ENCODE measurements around the gene LCA5L. TPM values are rescaled to one million over a fixed set of nuclear protein-coding genes. Genes with fewer than 3 reads are reported as not detected.

Gene LCA5L
- total RNA-seq, 4 donors from 2014 or later: 2.3 to 7.9 (median 4.9) TPM

DNA sequence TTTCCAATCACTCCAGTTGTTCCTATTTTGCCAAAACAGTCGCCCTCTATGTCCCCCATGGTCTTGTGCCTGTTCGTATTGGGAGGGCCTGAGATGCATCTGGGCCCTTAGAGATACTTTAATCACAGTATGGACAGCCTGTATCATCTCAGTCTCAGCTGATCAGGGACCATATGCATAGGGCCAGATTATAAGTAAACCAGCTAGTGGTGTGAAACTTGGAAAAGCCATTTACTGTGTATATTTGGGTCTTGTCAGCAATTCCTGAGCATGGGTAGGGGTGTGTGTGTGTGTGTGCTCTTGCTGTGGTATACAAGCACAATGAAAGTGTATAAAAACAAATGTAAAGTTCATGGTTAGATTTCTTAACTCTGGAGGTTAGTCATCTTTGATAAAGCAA, 29.0 kb upstream of the LCA5L start:
- peak overlapping the region in 1 of 4 donors; percentile 17 for H3K27ac ChIP-seq

DNA sequence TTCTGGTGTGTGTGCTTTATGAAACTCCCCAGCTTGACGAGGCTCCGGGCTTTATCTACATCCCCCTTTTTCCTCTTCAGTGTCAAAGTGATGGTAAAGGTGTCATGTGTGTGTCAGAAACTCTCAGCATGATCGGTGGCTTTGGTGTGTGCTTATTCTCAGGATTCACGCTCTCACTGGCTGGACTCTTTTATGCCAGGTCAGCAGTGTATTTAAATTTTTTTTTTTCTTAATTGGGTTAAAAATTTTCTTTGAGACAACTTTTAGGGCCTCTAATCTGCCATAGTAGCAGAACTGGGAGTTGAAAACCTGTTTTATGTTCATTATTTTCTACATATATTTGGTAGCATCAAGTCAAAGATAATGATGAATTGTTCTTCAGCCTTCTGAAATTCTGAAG, 27.2 kb upstream of the LCA5L start:
- in situ Hi-C loops (cut with MboI; ENCODE audit: low sequenced_read_pairs in 4 of 4): no loop called here
- no peaks in the 10 kb centered on the region for H3K9me3 ChIP-seq
- H3K4me1 ChIP-seq: peaks cover 12 to 32% of the 10 kb centered on the region in 2 donors
- H3K27ac ChIP-seq: peak overlapping the region in 1 of 4 donors; percentile 30
- intact Hi-C loops (cut with DNase I; ENCODE audit: low total_unique reads): no loop called here
- H3K4me3 ChIP-seq: no peak overlapping the region
- H3K36me3 ChIP-seq: peaks cover 0 to 3% of the 10 kb centered on the region in 2 donors
- TF ChIP-seq POLR2A (IDR thresholded peaks at IDR 0.05): no peak
- TF ChIP-seq, protein P1, sequence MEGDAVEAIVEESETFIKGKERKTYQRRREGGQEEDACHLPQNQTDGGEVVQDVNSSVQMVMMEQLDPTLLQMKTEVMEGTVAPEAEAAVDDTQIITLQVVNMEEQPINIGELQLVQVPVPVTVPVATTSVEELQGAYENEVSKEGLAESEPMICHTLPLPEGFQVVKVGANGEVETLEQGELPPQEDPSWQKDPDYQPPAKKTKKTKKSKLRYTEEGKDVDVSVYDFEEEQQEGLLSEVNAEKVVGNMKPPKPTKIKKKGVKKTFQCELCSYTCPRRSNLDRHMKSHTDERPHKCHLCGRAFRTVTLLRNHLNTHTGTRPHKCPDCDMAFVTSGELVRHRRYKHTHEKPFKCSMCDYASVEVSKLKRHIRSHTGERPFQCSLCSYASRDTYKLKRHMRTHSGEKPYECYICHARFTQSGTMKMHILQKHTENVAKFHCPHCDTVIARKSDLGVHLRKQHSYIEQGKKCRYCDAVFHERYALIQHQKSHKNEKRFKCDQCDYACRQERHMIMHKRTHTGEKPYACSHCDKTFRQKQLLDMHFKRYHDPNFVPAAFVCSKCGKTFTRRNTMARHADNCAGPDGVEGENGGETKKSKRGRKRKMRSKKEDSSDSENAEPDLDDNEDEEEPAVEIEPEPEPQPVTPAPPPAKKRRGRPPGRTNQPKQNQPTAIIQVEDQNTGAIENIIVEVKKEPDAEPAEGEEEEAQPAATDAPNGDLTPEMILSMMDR (IDR thresholded peaks at IDR 0.05 in 4 of 5, conservative IDR thresholded peaks at IDR 0.05 in 1 of 5): no peak
- H3K27me3 ChIP-seq: no peaks in the 10 kb centered on the region
- no peak for DNase-seq
- ATAC-seq: no peak

More for the DNA sequence above, 29.0 kb upstream of the LCA5L start:
- ATAC-seq (no peak), DNase-seq (no peak)
- in situ Hi-C loops (cut with MboI; ENCODE audit: low sequenced_read_pairs in 4 of 4): no loop called here
- intact Hi-C loops (cut with DNase I; ENCODE audit: low total_unique reads): no loop called here
- no peaks in the 10 kb centered on the region for H3K9me3 ChIP-seq
- no peak for TF ChIP-seq POLR2A (IDR thresholded peaks at IDR 0.05)
- TF ChIP-seq, protein P1 (IDR thresholded peaks at IDR 0.05 in 4 of 5, conservative IDR thresholded peaks at IDR 0.05 in 1 of 5): no peak
- H3K4me1 ChIP-seq: peaks cover 6 to 16% of the 10 kb centered on the region in 2 donors
- no peak overlapping the region for H3K4me3 ChIP-seq
- no peaks in the 10 kb centered on the region for H3K27me3 ChIP-seq
- H3K36me3 ChIP-seq: peaks cover 0 to 3% of the 10 kb centered on the region in 2 donors

DNA sequence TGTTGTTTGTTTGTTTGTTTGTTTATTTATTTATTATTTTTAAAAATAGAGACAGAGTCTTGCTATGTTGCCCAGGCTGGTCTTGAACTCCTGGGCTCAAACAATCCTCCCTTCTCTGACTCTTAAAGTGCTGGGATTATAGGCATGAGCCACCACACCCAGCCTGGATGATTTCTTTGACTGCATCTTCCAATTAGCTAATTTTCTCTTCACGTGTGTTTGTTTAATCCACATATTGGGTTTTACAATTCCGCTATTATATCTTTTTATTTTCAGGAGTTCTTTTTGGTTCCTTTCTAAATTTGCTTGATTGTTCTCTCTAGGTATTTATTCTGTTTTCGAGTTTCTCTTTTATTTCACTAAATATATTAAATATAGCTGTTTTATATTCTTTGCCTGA, 26.0 kb upstream of the LCA5L start:
- Histone ChIP-seq H3K36me3 (peaks cover 0 to 3% of the 10 kb centered on the region in 2 donors), H3K9me3 (no peaks in the 10 kb centered on the region), H3K27me3 (no peaks in the 10 kb centered on the region), H3K4me3 (no peak overlapping the region), H3K27ac (peak overlapping the region in 1 of 4 donors; percentile 30), H3K4me1 (peaks cover 21 to 42% of the 10 kb centered on the region in 2 donors)
- DNase-seq: no peak
- in situ Hi-C loops (cut with MboI; ENCODE audit: low sequenced_read_pairs in 4 of 4) (no loop called here), intact Hi-C loops (cut with DNase I; ENCODE audit: low total_unique reads) (no loop called here)
- TF ChIP-seq, protein P1 (IDR thresholded peaks at IDR 0.05 in 4 of 5, conservative IDR thresholded peaks at IDR 0.05 in 1 of 5): no peak
- no peak for TF ChIP-seq POLR2A (IDR thresholded peaks at IDR 0.05)
- ATAC-seq: no peak

DNA sequence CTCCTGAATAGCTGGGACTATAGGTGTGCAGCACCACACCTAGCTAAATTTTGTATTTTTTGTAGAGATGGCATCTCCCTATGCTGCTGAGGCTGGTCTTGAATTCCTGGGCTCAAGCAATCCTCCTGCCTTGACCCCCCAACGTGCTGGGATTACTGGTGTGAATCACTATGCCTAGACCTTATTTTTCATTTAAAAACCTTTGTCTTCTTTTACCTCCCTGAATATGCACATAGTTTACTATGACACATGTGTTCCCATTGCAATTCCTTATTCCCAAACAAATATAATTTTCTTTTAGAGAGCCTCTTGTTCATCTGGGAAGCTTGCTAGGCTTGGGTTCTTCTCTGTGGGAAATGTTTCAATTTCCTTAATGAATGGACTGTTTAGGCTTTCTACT, 23.0 kb upstream of the LCA5L start:
- Histone ChIP-seq H3K27me3 (no peaks in the 10 kb centered on the region), H3K4me1 (peaks cover 26 to 37% of the 10 kb centered on the region in 2 donors), H3K4me3 (no peak overlapping the region), H3K27ac (peak overlapping the region; percentile 18 to 76 (median 72)), H3K36me3 (no peaks in the 10 kb centered on the region), H3K9me3 (no peaks in the 10 kb centered on the region)
- ATAC-seq (no peak), DNase-seq (no peak)
- no peak for TF ChIP-seq POLR2A (IDR thresholded peaks at IDR 0.05)
- TF ChIP-seq, protein P1 (IDR thresholded peaks at IDR 0.05 in 4 of 5, conservative IDR thresholded peaks at IDR 0.05 in 1 of 5): no peak
- in situ Hi-C loops (cut with MboI; ENCODE audit: low sequenced_read_pairs in 4 of 4): no loop called here
- intact Hi-C loops (cut with DNase I; ENCODE audit: low total_unique reads): no loop called here

DNA sequence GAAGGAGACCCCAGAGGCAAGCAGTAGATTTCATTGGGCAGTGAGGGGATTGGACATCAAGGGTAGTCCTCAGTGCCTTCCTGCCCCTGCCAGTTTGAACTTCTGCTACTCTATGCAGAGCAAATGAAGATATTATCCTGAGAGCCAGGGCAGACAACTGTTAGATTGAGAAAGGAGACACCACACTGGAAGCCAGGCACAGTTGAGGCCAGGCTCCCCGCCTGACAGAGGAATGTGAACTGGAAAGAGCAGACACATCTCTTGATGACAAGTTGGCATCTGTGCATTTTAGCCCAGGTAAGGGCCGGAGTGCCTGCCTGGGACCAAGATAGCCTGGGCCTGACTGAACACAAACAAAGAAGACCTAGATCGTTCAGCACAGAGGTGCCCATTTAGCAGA, 22.2 kb upstream of the LCA5L start:
- ATAC-seq: peak; percentile 97 to 100
- Histone ChIP-seq H3K4me1 (peaks cover 31 to 32% of the 10 kb centered on the region in 2 donors), H3K27ac (peak overlapping the region; percentile 53 to 76 (median 72)), H3K4me3 (no peak overlapping the region), H3K36me3 (no peaks in the 10 kb centered on the region), H3K27me3 (no peaks in the 10 kb centered on the region), H3K9me3 (no peaks in the 10 kb centered on the region)
- intact Hi-C loops (cut with DNase I; ENCODE audit: low total_unique reads) (no loop called here), in situ Hi-C loops (cut with MboI; ENCODE audit: low sequenced_read_pairs in 4 of 4) (no loop called here)
- peak; percentile 60 to 77 for DNase-seq
- TF ChIP-seq POLR2A (IDR thresholded peaks at IDR 0.05): no peak
- TF ChIP-seq, protein P1 (IDR thresholded peaks at IDR 0.05 in 4 of 5, conservative IDR thresholded peaks at IDR 0.05 in 1 of 5): no peak

All from gastrocnemius medialis (tissue), 4 donors.